Activated CD8-positive, alpha-beta memory T cell treated with anti-CD3 and anti-CD28 coated beads for 48 hours (primary cell): ENCODE data around the gene AMIGO2.

Source experiments
- DNase-seq, 3 experiments: peaks; one replicate each; pipeline ENCODE4 v3.0.0-alpha.2; 2020; ENCODE audit warnings: low read depth in 2 of 3, low spot score in 2 of 3

Gene AMIGO2

DNA sequence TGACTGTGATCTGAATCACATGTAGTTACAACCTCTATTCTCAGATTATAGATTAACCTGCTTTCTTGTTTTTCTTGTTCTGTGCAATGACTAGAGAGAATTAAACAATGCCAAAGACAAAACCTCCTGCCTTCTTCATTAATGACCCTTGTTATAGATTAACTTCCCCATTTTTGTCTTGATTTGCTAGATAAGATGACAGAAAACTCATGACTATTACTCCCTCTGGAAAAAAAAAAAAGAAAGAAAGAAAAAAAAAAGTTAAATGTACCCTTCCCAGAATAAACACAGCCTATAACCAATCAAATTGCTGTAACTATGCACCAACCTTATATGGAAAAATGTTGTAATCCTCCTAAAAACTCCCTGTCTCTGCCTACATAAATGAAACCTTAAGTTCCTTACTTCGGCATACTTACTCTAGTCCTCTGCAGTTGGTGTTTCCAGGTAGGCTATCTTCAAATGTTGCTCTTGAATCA is 41.5 kb downstream of the AMIGO2 start:
- no peak for DNase-seq

DNA sequence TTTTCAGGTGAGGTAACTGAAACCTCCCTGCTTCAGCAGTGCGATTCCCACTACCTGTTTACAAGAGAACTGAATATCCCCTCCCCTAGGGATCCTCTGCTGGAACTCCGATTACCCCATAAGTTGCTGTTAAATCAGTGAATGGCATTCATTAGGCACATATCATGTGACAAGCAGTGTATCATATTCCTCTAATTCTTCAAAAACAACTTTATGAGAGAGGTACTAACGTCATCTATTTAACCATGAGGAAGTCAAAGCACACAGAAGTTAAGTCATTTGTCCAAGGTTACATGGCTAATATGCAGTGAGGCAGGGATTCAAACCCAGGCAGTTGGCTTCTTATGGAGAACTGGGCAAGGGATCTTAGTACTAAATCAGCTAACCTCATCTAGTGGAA is 44.3 kb downstream of the AMIGO2 start:
- DNase-seq = no peak

DNA sequence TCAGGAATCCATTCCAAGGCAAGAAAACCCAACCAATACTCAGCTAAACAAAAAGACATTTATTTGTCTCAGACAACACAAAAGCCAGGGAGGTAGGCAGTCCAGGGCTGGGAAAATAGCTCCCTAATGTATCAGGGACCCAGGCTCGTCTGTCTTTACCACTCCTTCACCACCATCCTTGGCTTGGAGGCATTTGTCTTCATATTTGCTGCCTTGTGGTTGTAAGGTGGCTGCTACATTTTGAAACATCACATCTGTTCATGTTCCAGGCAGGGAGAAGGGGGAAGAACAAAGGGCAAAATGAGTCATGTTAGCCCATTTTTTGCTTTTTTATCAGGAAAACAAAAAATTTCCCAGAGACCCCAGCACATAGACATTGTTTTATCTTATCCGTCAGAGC is 45.1 kb downstream of the AMIGO2 start:
- no peak for DNase-seq

DNA sequence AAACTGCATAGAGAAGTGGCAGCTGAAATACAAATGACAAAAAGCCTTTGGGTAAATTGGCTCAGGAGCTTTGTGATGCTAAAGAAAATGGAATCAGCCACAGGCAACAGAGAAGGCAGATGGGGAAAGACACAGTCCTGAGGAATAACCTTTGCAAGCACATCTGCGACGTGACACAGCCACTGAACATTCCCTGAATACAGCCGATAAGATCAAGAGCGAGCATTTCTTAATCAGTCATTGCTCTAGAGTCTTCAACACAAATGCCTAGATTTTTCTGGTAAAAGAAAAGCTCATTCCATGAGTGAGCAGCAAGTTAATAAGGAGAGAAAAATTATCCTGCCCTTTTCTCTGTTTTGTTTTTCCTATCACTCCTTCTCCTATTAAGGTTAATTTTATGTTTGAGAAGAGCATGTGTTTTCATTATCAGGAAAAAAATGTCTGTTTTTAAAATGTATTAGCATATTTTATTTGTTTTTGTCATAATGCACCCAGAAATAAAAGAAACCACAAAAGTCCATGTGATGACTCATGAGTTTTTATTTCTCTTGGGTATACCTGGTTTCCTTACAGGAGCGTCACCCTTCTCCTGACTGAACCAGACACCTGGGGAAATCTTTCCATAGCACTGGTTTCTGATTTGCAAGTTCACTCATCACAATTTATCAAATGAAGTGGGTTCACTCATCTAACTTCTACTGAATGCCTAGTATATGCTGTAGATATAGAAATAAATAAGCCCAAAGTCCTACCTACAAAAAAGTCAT is 45.8 kb downstream of the AMIGO2 start:
- no peak for DNase-seq

DNA sequence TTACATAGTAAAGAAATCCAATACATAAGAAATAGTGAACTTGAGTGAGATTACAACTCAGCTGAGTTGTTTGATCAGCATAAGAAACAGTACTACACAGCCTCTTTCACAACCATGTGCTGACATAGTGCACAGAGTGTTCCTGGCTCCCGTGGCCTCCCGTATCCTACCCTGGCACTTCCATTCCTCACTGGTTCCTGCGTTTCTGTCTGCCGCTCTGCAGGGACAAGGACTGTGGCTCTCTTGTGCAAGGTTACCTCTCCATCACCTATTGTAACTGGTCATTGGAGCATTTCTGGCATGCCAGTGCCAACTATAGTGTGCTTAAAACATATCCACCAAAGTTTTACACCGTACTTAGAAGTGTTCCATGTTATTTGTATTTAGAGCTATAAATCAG is 46.7 kb downstream of the AMIGO2 start:
- no peak for DNase-seq

DNA sequence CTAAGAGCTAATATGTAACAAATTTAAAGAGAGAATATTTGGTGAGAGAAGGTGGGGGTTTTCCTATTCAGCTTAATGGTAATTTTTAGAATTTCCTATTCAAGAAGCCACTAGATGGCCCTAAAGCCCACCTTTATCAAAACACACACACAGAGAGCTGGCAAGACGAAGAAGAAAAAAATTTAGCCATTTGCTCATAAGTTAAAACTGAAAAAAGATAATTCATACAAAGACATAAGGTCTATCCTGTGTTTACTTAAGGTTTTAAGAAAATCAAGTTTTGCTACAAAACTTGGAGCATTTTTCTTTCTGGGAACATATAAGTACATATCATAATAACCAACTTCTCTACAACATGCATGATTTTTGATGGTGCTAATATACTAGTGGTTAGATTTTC is 47.1 kb downstream of the AMIGO2 start:
- no peak for DNase-seq

DNA sequence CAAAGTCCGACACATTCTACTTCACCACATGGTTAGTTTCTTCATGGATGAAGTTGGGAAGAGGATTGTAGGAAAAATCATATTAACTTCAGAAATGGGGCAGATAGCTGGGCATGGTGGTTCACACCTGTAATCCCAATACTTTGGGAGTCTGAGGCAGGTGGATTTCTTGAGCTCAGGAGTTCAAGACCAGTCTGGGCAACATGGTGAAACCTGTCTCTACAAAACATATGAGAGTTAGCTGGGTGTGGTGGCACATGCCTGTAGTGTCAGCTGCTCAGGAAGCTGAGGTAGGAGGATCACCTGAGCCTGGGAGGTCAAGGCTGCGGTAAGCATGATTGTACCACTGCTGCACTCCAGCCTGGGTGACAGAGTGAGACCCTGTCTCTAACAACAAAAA is 49.9 kb downstream of the AMIGO2 start:
- DNase-seq = no peak

DNA sequence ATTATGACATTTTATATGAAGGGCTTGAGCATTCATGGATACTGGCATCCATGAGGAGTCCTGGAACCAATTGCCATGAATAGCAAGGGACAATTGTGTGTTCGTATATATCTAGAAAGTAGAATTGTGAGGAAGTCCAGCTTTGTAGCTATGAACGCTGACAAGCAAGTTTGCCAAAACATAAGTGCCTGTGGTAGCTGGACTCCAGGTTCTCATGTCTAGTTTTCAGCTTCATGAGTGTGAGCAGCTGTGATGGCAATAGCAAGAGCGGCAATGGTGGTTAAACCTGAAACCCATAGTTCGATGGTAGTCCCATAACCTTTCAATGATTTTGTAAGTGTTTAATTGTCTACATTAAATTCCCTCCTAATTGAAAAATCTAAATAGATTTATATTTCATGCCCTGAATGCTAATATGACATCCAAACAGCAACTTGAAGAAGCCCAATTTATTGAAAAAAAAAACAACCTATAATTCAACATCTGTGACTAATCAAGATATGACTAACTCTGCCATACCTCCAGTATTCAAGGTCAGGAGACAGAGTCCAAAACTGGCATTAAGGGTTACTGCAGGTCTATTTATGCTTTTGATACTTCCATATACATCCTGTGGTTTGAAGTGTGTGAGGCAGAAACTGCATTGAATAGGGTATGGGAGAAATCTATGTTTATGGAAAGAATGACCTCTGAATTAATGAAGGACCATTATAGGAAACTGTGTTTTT is 50.6 kb downstream of the AMIGO2 start:
- no peak for DNase-seq

DNA sequence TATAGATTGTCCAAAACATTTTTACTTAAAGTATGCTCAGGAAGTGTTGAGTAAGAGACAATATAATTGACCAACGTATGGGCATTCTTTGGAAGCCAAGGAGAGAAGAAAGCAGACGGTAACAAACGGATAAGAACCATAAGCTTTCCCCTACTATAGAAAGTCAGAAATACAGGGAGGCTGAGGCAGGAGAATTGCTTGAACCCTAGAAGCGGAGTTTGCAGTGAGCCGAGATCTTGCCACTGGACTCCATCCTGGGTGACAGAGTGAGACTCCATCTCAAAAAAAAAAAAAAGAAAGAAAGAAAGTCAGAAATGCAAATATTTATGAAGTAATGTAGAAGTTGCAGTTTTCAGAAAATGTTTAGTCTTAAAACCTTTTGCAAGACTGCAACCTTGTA is 51.6 kb downstream of the AMIGO2 start:
- DNase-seq = no peak
